HG03135 (cell line): ENCODE data around the gene NEIL1.
A peak's percentile ranks its signal among the peaks of the same experiment; 100 is the strongest.
"Not testable (repeated sequence)": the region's sequence is repeated elsewhere in the genome, so short reads cannot be mapped to it uniquely, and the experiment has no call there.

Experiments
- ATAC-seq: cut with Tn5 transposase; IDR thresholded peaks from one replicate; pipeline ENCODE4 v1.9.1; 2021; ENCODE audit warnings: mild to moderate bottlenecking, moderate library complexity; ENCODE audit not compliant: unreplicated experiment

Gene NEIL1

DNA sequence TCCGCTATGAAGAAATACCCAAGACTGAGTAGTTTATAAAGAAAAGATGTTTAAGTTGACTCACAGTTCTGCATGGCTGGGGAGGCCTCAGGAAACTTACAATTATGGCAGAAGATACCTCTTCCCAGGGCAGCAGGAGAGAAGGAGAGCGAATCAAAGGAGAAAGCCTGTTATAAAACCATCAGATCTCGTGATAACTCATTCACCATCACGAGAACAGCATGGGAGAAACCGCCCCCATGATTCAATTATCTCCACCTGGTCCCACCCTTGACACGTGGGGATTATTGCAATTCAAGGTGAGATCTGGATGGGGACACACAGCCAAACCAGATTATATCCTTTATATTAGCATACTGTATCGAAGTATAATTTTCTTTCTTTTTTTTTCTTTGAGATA is 14.7 kb upstream of the NEIL1 start:
- ATAC-seq, result not testable (repeated sequence)

DNA sequence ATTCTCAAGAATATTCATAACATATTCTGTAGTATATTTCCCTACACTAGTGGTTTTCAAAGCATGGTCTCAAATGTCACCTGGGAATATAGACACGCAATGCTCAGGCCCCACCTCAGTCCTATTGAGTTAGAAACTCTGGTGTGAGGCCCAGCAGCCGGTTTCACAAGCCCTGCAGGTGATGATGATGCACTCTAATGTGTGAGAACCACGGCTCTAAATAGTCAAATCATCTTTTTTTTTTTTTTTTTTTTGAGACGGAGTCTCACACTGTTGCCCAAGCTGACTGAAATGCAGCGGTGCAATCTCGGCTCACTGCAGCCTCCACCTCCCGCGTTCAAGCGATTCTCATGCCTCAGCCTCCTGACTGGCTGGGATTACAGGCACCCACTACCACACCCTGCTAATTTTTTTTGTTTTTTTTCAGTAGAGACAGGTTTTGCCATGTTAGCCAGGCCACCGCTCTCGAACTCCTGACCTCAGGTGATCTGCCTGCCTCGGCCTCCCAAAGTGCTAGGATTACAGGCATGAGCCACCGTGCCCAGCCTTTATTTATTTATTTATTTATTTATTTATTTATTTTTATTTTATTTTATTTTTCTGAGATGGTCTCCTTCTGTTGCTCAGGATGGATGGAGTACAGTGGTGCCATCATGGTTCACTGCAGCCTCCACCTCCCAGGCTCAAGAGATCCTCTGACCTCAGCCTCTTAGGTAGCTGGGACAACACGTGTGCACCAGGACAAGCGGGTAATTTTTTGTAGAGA is 13.0 kb upstream of the NEIL1 start:
- not testable (repeated sequence) for ATAC-seq

DNA sequence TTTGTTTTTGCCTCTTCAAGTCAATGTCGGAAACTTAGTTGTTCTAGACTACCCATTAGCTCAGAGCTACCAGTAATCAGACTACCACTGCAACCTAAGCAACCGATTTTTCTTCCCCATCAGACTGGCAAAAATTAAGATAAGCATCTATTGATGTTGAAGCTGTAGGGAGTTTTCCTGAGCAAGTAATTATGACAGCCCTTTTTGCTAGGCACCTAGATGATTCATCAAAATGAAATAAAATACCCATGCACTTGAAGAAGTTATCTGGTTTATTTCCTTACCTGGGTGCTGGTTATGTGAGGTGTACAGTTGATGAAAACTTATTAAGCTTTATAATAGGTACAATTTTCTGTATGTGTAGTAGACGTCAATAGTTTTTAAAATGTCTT is 11.5 kb upstream of the NEIL1 start:
- no peak for ATAC-seq

DNA sequence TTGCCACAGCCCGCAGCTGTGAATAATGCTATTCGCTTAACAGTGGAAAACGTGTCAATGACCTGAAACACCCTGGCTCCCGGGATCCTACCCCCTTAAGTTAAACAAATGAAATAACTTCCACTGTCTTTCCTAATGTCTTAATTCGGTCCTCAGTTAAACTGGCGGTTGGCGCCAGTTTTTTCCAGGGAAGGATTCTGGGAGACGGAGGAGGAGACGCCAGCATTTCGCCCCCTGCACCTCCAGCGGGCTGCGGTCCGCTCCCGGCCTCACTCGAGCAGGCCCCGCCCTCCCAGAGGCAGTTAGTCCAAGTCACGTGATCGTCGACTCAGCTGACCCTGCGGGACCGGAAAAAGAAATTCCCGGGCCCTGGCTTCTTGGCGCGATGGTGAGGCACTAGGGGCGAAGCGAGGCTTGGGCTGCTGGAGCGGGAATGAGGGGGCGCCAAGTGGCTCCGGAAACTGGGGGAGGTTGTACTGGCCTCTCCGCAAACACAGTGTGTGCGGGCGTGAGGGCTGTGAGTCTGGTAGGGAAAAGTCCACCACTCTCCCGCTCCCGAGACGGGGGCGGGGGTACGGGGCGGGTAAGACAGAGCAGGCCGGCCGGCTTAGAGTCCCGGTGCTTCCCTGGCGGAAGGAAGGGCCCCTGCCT is 11.0 kb upstream of the NEIL1 start, which contains the start of gene COMMD4:
Gene COMMD4, plus strand, starts transcription at position 359 of the 651 bp plus-strand sequence. Its CDS starts 27 bp downstream, at position 386.
- ATAC-seq, result peak; percentile 62

DNA sequence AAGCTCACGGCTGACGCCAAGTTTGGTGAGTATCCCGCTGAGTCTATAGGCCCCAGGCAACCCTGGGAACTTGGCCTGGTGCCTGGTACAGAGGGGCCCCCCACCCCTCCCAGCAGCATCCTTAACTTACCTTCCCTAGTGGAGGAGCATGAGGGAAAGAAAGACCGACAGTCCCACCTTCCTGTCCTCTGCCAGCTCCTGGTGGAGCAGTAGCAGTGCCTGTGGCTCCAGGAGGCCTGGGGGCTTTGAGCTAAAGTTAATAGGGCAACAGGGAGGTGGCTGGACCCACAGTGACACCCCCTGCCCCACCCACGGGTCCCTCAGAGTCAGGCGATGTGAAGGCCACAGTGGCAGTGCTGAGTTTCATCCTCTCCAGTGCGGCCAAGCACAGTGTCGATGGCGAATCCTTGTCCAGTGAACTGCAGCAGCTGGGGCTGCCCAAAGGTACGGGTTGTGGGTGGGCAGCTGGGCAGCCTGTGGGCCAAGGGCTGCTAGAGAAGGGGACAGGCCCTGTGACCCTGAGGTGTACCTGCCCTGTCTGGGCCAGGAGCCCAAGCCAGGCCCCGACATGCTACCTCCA is 8.1 kb upstream of the NEIL1 start:
- ATAC-seq, result no peak

DNA sequence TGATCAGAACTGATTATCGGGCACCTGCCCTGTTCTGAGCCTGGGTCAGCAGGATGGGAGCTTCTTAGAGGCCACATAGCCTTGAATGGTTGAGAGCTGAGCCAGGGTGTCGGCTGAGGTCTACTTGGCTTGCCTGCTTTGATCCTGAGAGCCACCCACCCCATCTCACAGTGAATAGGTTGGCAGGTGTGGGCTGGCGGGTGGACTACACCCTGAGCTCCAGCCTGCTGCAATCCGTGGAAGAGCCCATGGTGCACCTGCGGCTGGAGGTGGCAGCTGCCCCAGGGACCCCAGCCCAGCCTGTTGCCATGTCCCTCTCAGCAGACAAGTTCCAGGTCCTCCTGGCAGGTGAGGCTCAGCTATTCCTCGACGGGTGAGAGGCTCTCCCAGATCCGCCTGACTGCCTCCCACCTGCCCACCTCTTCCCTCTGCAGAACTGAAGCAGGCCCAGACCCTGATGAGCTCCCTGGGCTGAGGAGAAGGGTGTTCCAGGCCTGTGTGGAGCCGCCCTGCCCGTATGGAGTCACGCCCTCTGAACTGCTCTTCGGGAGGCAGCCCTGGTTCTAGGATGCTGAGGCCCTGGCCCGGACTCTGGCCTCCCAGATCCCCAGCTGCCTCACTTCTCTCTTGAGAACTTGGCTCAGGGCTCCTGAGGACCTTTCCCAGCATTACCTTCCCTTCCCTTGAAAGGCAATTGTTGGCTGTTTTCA is 7.2 kb upstream of the NEIL1 start:
- no peak for ATAC-seq

DNA sequence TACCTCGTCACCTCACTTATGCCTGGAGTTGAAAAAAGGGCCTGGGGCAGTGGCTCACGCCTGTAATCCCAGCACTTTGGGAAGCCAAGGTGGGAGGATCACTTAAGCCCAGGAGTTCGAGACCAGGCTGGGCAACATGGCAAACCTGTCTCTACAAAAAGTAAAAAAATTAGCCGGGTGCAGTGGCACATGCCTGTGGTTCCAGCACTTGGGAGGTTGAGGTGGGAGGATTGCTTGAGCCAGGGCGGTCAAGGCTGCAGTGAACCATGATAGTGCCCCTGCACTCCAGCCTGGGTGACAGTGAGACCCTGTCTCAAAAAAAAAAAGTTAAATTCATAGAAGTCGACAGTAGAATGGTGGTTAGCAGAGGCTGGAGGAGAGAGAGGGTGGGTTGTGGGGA is 4.6 kb upstream of the NEIL1 start:
- ATAC-seq, result no peak

DNA sequence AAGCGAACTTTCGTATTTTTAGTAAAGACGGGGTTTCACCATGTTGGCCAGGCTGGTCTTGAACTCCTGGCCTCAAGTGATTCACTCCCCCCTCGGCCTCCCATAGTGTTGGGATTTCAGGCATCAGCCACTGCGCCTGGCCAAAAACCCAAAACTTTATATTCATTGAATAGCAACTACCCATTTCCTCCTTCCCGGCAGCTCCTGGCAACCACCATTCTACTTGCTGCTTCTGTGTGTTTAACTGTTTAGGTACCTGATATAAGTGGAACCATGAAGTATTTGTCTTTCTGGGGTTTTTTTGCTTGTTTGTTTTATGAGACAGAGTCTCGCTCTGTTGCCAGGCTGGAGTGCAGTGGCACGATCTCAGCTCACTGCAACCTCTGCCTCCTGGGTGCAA is 2.9 kb upstream of the NEIL1 start:
- not testable (repeated sequence) for ATAC-seq

DNA sequence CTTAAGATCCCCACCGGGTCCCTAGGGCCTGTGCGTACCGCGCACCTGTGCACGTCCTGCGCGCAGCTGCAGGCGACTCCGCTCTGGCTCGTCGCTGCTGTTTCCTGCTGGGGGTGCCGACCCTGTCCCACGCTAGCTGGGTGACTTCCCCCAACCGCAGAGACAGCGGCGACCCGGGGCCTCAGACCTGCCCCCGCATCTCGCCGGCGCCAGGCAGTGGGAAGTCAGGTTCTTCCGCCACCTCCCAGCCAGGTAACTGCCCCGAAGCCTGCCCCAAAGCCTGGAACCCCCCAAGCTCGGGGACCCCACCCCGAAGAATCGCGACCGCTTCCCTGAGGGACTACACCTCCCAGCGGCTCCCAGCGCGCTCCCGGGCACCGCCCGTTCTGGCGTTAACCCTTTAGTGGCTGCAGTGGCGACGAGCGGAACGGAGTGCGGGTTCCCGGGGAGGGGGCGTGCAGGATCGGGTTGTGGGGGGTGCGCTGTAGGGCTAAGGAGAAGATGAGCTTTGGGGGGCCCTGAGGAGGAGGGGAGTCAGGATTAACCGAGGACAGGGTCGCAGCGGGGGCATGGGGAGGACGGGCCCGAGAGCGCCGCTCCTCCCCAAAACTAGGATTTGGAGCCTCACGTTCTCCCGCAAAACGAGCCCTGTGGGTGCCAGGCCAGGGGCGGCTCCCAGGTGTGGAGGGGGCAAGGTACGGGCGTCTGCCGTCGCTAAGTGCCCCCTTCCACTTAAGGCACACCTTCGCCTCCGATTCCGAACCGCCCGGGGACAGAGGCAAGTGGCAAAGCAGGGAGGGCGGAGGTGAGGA is 589 bp downstream of the NEIL1 start:
- peak; percentile 43 for ATAC-seq

DNA sequence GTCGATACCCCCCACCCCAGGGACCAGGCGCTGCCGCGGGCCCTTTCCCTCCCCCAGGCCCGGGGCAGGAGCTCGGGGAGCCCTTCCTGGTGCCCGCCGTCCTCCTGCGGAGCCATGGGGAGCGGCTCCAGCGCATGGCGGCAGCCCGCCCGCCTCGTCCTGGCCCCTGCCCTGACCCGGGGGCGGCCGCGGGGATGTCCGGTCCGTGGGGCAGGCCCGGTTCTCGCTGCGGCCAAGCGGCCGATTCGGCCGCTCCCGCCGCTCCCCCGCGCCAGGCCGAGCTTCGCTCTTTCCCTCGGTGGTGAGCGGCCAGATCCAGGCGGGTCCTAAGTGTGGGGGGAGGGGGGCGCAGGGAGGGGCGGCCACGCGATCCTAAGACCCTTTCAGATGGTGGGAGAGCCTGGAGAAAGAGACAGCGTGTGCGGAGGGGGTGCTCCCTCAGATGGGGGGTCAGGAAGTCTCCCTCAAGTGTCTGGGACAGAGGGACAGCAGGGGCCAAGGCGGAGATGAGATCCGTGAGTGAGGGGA is 1.3 kb downstream of the NEIL1 start:
- no peak for ATAC-seq

DNA sequence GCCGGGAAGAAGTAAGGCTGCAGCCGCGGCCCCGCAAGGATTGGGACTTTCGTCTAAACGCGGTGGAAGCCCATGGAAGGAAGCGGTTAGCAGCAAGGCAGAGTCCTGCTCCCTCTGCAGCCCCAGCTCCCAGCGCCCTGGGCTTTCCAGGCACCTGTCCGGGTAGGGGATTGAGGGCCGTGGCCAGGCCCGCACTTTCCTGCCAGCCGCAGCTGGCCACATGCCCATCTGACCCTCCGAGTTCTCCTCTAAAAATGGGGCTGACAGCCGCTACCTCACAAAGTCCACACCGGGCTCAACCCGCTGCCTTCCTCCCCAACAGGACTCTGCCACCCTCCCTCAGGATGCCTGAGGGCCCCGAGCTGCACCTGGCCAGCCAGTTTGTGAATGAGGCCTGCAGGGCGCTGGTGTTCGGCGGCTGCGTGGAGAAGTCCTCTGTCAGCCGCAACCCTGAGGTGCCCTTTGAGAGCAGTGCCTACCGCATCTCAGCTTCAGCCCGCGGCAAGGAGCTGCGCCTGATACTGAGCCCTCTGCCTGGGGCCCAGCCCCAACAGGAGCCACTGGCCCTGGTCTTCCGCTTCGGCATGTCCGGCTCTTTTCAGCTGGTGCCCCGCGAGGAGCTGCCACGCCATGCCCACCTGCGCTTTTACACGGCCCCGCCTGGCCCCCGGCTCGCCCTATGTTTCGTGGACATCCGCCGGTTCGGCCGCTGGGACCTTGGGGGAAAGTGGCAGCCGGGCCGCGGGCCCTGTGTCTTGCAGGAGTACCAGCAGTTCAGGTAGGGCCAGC is 1.9 kb downstream of the NEIL1 start:
- no peak for ATAC-seq

DNA sequence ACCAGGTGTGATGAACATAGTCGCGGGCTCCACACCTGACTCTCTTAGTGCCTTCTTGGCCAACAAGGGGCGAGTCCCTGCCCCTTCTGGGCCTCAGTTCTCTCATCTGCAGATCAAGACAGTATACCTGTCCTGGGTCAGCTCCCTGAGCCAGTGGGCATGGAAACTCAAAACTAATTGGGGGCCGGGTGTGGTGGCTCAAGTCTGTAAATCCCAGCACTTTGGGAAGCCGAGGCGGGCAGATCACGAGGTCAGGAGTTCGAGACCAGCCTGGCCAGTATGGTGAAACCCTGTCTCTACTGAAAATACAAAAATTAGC is 2.5 kb downstream of the NEIL1 start:
- not testable (repeated sequence) for ATAC-seq

DNA sequence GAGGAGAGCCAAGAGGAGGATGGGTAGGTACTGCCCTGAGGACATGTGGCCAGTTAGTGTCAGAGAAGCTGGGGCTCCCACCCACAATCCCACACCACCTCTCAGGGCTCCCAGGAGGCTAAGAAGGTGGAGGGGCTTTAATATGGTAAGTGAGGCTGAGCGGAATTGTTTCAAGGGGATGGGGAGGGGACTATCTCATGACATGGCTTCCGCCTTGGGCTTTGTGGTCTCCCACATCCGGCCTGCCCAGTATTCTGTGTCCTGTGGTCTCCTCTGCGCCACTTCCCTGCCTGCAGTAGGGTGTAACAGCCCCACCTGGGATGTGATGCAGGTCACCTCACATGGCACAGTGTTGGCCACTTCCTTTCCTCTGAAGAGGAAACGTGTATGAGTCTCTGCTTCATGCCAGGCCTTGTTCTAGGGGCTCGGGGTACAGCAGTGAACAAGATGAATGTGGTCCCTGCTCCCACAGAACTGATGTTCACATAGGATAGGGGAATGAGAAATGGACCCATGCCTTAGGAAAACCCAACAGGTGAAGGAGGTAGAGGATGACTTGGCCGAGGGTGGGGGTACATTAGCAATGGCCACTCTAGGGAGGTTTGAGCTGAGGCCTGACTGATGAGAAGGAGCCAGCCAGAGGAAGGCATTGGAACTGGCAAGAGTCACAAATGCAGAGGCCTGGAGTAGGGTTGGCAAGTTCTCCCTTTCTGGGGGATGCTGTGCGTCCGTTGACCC is 3.2 kb downstream of the NEIL1 start:
- ATAC-seq, result no peak

DNA sequence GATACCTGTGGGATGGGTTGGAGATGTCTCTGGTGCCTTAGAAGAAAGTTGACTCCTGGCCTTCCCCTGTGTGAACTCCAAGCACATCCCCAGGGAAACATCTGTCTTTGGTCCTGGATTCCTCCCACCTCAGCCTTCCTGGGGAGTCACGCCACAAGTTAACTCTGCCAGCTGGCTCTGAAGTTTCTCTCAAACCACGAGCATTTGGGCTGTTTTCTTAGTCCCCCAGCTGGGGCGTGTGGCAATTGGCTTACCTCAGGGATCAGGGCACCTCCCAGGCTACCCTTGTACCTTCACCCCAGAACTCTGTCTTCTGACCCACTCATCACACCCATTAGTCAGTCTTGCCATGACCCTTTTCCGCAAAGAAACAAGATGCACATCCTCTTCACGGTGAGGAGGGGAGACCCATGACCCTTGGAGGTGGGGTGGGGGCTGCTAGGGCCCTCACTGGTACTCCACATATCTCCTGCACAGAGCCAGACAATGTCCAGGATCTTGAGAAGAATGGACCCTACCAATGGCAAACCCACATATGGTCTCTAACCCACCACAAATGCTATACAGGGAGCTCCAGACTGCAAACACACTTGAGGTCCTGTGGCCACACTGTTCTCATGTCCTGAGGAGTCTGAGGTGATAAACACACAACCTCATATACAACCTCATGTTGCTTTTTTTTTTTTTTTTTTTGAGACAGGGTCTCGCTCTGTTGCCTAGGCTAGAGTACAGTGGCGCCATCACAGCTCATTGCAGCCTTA is 3.9 kb downstream of the NEIL1 start:
- no peak for ATAC-seq

DNA sequence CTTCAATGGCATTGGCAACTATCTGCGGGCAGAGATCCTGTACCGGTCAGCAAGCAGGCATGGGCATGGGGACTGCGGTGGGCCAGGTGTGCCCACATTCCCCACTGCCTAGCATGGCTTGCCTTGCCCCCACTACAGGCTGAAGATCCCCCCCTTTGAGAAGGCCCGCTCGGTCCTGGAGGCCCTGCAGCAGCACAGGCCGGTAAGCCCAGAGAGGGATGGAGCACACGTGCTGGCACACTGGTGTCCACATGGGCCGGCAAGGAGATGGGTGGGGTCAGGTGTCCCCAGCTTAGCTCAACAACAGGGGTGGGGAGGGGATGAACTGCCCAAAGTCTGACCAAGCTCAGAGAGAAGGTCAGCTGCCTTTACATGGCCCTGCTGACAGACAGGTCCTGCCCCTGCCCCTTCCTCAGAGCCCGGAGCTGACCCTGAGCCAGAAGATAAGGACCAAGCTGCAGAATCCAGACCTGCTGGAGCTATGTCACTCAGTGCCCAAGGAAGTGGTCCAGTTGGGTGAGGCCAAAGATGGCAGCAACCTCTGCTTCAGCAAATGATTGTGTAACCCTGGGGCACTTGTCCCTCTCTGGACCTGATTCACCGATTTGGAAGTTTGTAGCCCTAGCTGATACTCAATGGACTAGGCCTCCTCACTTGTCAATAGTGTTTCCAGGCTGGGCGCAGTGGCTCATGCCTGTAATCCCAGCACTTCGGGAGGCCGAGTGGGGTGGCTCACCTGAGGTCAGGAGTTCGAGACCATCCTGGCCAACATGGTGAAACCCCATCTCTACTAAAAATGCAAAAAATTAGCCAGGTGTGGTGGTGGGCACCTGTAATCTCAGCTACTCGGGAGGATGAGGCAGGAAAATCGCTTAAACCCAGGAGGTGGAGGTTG is 5.6 kb downstream of the NEIL1 start:
- no peak for ATAC-seq

DNA sequence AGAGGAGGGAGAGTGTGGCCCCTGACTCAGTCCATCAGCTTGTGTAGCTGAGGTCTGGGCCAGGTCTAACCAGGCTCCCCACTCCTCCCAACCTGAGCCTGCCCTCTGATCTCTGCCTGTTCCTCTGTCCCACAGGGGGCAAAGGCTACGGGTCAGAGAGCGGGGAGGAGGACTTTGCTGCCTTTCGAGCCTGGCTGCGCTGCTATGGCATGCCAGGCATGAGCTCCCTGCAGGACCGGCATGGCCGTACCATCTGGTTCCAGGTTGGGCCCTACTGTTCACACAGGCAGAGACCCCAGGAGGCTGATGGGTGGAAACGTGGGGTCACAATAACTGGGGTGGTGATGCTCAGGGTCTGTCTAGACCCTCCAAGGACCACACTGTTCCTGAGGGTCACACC is 6.8 kb downstream of the NEIL1 start:
- no peak for ATAC-seq

DNA sequence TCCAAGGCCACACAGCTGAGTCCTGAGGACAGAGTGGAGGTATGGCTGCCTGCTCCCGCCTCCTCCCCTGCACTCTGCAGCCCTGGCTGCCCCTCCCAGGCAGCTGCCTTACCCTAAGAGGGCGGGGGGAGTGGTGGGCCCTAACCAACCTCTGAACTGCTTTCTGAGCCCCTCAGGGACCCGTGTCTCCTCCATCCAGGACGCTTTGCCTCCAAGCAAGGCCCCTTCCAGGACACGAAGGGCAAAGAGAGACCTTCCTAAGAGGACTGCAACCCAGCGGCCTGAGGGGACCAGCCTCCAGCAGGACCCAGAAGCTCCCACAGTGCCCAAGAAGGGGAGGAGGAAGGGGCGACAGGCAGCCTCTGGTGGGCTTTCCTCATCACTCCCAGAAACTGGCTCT is 7.6 kb downstream of the NEIL1 start:
- no peak for ATAC-seq
